Coronary artery (tissue), 2 donors: ENCODE measurements around the gene KIF26B.

Experiments used
- DNase-seq: peaks from one replicate; pipeline ENCODE4 v3.0.0-alpha.2; 2017; ENCODE audit warnings: low spot score
- H3K27ac ChIP-seq, 2 donors: fragments of 200-600 bp; sonication (generic); one replicate each; pipeline ENCODE4 v1.5.1; 2016 to 2019
- H3K4me3 ChIP-seq: fragments of 200-600 bp; sonication (generic); 2 replicates; pipeline ENCODE4 v1.5.1; 2016; ENCODE audit warnings: mild to moderate bottlenecking, moderate library complexity
- TF ChIP-seq, protein P1 (sequence below): fragments of 200-600 bp; sonication (generic); IDR thresholded peaks from one replicate; pipeline ENCODE4 v1.5.1; 2019; ENCODE audit warnings: antibody characterized with exemption

The KIF26B gene

DNA sequence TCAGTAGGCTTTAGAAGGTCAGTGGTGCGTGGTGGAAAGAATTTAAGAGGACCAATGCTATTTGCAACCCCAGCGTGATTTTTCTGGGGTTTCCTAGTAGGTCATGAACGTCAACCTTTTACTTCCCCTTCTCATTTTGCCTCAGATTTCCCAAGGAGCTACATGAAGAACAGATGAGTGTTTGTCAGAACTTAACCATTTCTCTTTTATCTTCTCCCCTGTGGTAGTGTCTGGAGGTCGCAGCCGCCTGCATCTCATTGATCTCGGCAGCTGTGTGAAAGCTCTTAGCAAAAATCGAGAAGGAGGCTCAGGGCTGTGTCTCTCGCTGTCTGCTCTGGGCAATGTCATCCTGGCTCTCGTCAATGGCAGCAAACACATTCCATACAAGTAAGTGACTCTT lies 491.1 kb downstream of the KIF26B start:
- Histone ChIP-seq H3K4me3 (no peak overlapping the region), H3K27ac (no peak overlapping the region)
- TF ChIP-seq, protein P1, sequence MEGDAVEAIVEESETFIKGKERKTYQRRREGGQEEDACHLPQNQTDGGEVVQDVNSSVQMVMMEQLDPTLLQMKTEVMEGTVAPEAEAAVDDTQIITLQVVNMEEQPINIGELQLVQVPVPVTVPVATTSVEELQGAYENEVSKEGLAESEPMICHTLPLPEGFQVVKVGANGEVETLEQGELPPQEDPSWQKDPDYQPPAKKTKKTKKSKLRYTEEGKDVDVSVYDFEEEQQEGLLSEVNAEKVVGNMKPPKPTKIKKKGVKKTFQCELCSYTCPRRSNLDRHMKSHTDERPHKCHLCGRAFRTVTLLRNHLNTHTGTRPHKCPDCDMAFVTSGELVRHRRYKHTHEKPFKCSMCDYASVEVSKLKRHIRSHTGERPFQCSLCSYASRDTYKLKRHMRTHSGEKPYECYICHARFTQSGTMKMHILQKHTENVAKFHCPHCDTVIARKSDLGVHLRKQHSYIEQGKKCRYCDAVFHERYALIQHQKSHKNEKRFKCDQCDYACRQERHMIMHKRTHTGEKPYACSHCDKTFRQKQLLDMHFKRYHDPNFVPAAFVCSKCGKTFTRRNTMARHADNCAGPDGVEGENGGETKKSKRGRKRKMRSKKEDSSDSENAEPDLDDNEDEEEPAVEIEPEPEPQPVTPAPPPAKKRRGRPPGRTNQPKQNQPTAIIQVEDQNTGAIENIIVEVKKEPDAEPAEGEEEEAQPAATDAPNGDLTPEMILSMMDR: no peak
- DNase-seq: no peak

DNA sequence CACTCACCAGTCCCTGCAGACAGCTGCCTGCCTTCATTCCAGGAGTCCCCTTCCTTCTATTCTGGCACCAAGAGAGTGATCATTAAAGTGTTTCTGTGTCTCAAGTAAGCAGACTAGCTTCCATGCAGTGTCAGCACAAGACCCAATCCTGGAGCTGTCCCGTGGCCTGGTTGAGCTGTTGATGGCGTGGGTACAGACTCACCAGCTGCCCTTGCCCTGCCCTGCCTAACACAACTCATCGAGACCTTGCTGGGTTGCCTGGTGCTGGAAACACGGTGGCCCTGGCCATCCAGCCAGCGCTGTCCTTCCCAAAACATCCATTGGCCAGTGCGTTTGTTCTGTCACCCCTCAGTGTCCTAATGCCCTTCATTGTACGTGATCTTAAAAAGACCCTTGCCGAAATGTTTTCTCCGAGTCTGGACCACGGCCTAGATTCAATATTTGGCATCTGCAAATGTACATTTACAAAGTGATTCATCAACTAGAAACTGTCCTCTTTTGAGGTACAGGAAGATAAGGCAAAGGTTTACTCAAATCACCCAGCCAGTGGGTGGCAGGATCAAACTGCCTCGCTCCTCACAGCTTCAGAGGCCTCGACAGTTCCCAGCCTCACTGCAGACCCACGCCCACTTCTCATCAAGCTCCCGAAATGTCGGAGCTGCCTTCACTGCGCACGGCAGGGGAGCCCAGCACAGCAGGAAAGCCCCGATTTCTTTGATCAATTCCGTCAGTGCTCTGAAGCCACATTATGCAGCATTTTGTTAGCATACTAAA lies 494.2 kb downstream of the KIF26B start:
- TF ChIP-seq, protein P1: no peak
- no peak overlapping the region for H3K27ac ChIP-seq
- DNase-seq: no peak
- no peak overlapping the region for H3K4me3 ChIP-seq

DNA sequence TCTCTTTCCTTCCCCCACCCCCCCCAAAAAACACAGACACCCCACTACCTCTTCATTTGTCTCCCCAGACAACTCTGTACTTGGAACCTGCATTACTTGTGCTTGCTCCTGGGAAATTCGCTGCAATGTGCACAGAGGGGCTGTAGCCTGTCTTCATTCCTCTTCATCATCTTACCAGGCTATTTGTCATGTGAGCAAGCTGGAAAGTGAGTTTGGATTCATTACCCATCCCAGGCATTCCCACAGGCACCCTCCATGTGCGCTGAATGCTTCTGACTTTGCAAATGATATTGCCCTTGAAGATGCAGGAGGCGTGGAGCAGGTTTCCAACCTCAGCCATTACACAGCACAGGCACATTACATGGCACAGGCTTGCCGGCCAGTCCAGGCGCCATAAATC lies 494.9 kb downstream of the KIF26B start:
- Histone ChIP-seq H3K4me3 (no peak overlapping the region), H3K27ac (no peak overlapping the region)
- TF ChIP-seq, protein P1: no peak
- DNase-seq: no peak

DNA sequence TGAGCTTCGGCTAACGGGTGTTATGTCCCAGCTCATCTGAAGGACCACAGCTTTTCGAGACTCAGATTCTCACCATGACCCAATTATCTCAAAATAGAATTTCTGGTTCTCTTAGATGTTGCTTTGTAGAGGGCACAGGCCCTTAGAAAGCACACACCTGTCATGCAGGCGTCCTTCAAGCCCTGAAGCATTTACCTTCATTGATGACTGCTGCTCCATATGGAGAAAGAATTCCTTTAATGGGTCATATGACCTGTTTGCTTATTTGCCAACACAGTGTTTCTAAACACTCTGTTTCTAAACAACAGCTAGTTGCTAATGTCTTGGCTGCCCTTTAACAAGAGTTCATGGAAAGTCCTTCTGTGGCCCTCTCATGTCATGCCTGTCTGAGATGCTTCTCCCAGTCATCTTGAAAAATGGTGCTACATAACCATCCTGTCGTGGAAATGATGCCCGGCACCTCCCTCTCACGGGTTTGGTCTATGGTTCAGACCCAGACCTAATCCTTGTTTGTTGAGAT lies 495.7 kb downstream of the KIF26B start:
- no peak overlapping the region for H3K27ac ChIP-seq
- DNase-seq: no peak
- no peak overlapping the region for H3K4me3 ChIP-seq
- TF ChIP-seq, protein P1: no peak

DNA sequence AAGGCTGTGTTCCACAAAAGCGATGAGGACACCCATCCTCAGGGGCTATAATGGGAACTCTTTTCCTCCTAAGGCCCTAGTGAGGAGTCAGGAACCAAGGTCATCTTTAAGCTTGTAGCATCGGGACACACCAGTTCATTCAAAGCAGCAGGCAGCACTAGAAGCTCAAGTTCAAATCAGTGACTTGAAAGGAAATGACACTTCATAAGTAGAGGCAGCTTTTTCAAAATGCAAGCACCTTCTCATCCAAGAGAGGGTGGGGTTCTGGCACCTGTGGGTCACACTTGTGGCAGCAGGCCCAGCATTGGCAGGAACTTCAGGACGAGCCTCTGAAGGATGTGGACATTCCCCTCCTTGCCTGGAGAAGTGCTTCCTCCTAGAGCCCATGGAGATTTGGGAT lies 496.3 kb downstream of the KIF26B start:
- TF ChIP-seq, protein P1: no peak
- Histone ChIP-seq H3K27ac (no peak overlapping the region), H3K4me3 (no peak overlapping the region)
- no peak for DNase-seq

DNA sequence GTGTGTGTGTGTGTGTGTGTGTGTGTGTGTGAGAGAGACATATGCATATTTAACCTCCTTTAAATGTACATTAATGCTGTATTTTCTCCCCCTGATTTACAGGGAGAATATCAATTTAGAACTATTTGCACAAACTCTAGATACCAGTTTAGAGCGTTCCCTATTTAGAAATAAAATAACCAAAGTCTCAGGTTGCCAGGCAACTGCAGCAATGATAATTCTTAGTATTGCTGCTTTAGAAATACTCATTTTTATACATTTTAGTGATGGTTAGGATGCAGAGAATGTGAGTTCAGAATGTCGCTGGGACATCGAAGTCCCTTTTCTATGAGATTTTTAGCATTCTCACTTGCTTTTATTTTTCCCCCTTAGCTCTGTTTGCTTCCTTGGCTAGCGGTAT lies 497.3 kb downstream of the KIF26B start:
- Histone ChIP-seq H3K27ac (no peak overlapping the region), H3K4me3 (no peak overlapping the region)
- TF ChIP-seq, protein P1: no peak
- no peak for DNase-seq
